Choroid plexus epithelial cell (primary cell): Measurements from ENCODE around the gene DPP3.
"Not testable (repeated sequence)": the region's sequence is repeated elsewhere in the genome, so short reads cannot be mapped to it uniquely, and the experiment has no call there.

Experiments
- DNase-seq: peaks from one replicate; pipeline ENCODE4 v3.0.0-alpha.2; 2010; ENCODE audit warnings: low read depth
- H3K4me3 ChIP-seq: 2 replicates; pipeline ENCODE4 v1.5.1; 2011; ENCODE audit warnings: low read depth, mild to moderate bottlenecking, control low read depth, low read length, moderate library complexity
- CTCF ChIP-seq: conservative IDR thresholded peaks from 2 replicates; pipeline ENCODE4 v1.5.1; 2011; ENCODE audit warnings: low read depth, mild to moderate bottlenecking, control low read depth, inconsistent platforms, low read length, moderate library complexity

Gene DPP3

GRCh38 chr11:66532784-66533183 is 52.5 kb downstream of the DPP3 start:
- no peak overlapping the region for H3K4me3 ChIP-seq
- no peak for TF ChIP-seq CTCF
- DNase-seq: no peak

GRCh38 chr11:66539170-66539869 is 59.1 kb downstream of the DPP3 start:
- no peak overlapping the region for H3K4me3 ChIP-seq
- DNase-seq: no peak
- no peak for TF ChIP-seq CTCF

GRCh38 chr11:66539870-66540213 is 59.6 kb downstream of the DPP3 start:
- TF ChIP-seq CTCF: no peak
- no peak for DNase-seq
- H3K4me3 ChIP-seq: no peak overlapping the region

- DNase-seq, H3K4me3 ChIP-seq: not testable (repeated sequence)
These were observed 60.4 kb downstream of the DPP3 start for GRCh38 chr11:66540598-66540997.

GRCh38 chr11:66541892-66542291 is 61.7 kb downstream of the DPP3 start:
- no peak for DNase-seq
- no peak overlapping the region for H3K4me3 ChIP-seq
- no peak for TF ChIP-seq CTCF

- DNase-seq: no peak
- no peak for TF ChIP-seq CTCF
- no peak overlapping the region for H3K4me3 ChIP-seq
These were observed 62.1 kb downstream of the DPP3 start for GRCh38 chr11:66542362-66542761.

GRCh38 chr11:66543263-66544107 is 63.3 kb downstream of the DPP3 start:
- peak overlapping the region; percentile 22 for H3K4me3 ChIP-seq
- peak; percentile 74 for TF ChIP-seq CTCF
- DNase-seq: peak; percentile 66

- not testable (repeated sequence) for DNase-seq
- H3K4me3 ChIP-seq: peak overlapping the region; percentile 77
These were observed 64.7 kb downstream of the DPP3 start for GRCh38 chr11:66544952-66545351.
